ENCODE data around the gene RNASE9. TPM values are rescaled to one million over a fixed set of nuclear protein-coding genes. Genes with fewer than 3 reads are reported as not detected.
"Not testable (repeated sequence)": the region's sequence is repeated elsewhere in the genome, so short reads cannot be mapped to it uniquely, and the experiment has no call there.

Gene RNASE9
- total RNA-seq, 1 donor from 2014 or later = not detected

DNA sequence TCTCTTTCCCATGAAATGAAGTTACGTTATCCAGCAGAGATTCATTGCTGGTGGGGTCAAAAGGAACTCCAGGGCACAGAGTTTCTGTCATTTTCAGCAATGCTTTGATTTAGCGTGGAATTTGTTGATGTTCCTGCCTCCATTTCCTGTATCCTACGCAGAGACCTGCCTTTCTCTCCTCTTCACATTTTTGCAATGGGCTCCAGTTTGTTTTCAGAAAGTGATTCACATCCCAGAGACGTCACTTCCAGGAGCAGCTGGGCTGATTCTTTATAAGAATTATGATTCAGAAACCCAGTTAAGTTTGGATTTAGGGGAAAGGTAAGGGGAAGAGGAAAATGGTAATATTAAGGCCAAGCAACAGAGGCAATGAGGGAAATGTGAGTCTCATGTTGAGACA is 43.9 kb downstream of the RNASE9 start:
- DNase-seq (ENCODE audit: low spot score) = no peak

DNA sequence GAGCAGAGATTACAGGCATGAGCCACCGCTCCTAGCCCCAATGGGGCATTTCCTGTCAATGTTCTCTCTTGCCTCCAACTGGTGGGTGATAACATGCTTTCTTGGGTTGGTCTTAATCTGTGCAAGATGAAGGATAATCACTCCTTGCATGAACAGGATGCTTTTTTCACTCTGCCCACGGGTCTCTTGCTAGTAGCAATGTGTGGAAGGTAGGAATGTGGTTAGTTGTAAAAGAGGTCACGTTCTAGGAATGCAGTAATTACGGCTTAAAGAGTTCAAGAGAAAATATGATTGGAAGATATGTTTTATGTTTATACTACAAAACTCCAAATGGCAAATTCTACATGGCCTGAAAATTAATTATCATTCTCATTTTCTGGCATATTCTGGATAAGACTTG is 45.0 kb downstream of the RNASE9 start:
- DNase-seq (ENCODE audit: low spot score) = no peak

DNA sequence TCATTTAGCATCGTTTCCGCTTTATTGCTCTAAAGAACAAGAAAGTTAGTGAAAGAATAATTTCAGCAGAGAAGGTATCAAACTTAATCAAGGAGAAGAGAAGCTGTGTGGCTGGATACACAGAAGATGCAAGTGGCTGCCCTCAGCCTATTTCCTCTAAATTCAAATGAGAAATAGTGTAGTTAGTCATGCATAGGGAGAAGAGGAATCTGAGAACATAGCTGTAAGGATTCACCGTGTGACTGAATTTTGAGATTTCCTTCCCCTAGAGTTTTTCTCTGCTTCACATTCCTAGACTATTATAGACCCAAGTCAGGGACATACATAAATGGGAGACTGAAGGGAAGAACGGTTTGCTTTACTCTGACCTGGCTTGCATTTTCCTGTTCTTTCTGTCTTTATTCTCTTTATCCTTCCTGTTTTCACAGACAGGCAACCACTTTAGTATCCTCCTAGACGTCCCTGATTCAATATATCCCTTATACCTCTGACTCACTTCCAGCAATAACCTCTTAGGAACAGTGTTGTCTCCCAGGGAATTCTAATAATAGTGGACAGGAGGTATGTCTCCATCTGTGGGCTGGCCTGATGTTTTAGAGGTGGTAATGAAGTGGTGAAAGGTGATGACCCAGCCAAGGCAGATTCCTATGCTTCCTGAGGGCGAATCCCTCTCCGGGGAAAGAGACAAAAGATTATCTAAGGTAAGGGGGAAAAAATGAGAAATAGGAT is 48.5 kb downstream of the RNASE9 start:
- DNase-seq (ENCODE audit: low spot score) = no peak

DNA sequence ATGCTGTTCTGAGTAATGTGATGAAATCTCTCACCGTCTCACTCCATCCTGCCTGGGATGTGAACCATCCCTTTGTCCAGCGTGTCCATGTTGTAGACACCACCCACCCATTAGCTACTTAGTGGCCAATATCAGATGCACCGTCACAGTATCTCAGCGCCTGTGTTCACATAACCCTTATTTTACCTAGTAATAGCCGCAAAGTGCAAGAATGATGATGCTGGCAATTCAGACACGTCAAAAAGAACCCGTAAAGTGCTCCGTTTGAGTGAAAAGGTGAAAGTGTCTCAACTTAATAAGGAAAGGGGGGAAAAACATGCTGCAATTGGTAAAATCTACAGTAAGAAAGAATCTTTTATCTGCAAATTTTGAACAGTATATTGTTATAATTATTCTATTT is 52.5 kb downstream of the RNASE9 start:
- no peak for DNase-seq (ENCODE audit: low spot score)

DNA sequence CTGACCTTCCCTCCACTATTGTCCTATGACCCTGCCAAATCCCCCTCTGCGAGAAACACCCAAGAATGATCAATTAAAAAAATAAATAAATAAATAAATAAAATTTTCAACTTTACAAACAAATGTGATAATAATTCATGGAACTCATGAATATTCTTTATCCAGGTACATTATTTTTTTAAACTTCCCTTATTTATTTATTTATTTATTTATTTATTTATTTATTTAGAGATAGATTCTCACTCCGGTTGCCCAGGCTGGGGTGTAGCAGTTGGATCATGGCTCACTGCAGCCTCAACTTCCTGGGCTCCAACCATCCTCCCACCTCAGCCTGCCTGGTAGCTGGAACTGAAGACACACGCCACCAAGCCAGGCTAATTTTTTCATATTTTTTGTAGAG is 53.3 kb downstream of the RNASE9 start:
- not testable (repeated sequence) for DNase-seq (ENCODE audit: low spot score)

DNA sequence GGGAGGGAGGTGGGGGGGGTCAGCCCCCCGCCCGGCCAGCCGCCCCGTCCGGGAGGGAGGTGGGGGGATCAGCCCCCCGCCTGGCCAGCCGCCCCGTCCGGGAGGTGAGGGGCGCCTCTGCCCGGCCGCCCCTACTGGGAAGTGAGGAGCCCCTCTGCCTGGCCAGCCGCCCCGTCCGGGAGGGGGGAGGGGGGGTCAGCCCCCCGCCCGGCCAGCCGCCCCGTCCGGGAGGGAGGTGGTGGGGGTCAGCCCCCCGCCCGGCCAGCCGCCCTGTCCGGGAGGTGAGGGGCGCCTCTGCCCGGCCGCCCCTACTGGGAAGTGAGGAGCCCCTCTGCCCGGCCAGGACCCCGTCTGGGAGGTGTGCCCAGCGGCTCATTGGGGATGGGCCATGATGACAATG is 54.1 kb downstream of the RNASE9 start:
- not testable (repeated sequence) for DNase-seq (ENCODE audit: low spot score)

DNA sequence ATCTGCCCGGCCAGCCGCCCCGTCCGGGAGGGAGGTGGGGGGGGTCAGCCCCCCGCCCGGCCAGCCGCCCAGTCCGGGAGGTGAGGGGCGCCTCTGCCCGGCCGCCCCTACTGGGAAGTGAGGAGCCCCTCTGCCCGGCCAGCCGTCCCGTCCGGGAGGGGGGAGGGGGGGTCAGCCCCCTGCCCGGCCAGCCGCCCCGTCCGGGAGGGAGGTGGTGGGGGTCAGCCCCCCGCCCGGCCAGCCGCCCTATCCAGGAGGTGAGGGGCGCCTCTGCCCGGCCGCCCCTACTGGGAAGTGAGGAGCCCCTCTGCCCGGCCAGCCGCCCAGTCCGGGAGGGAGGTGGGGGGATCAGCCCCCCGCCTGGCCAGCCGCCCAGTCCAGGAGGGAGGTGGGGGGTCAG is 54.6 kb downstream of the RNASE9 start:
- DNase-seq (ENCODE audit: low spot score) = not testable (repeated sequence)

Other genes with a start within 250 kb of the RNASE9 start
- 40.1 TPM for gene CCNB1IP1, start 227.8 kb downstream of the RNASE9 start, total RNA-seq
- 15.5 TPM for gene PARP2, start 217.4 kb downstream of the RNASE9 start, total RNA-seq
- gene TEP1, start 147.5 kb downstream of the RNASE9 start, total RNA-seq = 107 TPM
- gene KLHL33, start 124.9 kb downstream of the RNASE9 start, total RNA-seq = 0.92 TPM
- gene OSGEP, start 106.2 kb downstream of the RNASE9 start, total RNA-seq = 35.4 TPM
- 129 TPM for gene APEX1, start 105.8 kb downstream of the RNASE9 start, total RNA-seq
- 44.3 TPM for gene PIP4P1, start 99.6 kb downstream of the RNASE9 start, total RNA-seq
- gene PNP, start 91.6 kb downstream of the RNASE9 start, total RNA-seq = 61.5 TPM
- 0.86 TPM for gene RNASE10, start 55.5 kb downstream of the RNASE9 start, total RNA-seq
- not detected for gene RNASE11, start 27.0 kb upstream of the RNASE9 start, total RNA-seq
- not detected for gene RNASE12, start 30.3 kb upstream of the RNASE9 start, total RNA-seq
- gene OR6S1, start 80.6 kb upstream of the RNASE9 start, total RNA-seq = not detected
- 135 TPM for gene RNASE4, start 123.5 kb upstream of the RNASE9 start, total RNA-seq
- gene ANG, start 127.7 kb upstream of the RNASE9 start, total RNA-seq = 110 TPM
- gene EDDM3A, start 184.8 kb upstream of the RNASE9 start, total RNA-seq = not detected
- not detected for gene EDDM3B, start 207.4 kb upstream of the RNASE9 start, total RNA-seq
- 17.3 TPM for gene RNASE6, start 220.2 kb upstream of the RNASE9 start, total RNA-seq
- 609 TPM for gene RNASE1, start 241.8 kb upstream of the RNASE9 start, total RNA-seq

All from mucosa of gallbladder (tissue), 1 donor.